GM12872 (cell line): ENCODE data around the gene MTARC1.

Experiments used
- TF ChIP-seq, protein P1 (sequence below): IDR thresholded peaks from 3 replicates; pipeline ENCODE4 v1.5.1; 2011; ENCODE audit warnings: low read depth, mild to moderate bottlenecking, low read length, moderate library complexity; ENCODE audit not compliant: insufficient read depth

MTARC1 gene

DNA sequence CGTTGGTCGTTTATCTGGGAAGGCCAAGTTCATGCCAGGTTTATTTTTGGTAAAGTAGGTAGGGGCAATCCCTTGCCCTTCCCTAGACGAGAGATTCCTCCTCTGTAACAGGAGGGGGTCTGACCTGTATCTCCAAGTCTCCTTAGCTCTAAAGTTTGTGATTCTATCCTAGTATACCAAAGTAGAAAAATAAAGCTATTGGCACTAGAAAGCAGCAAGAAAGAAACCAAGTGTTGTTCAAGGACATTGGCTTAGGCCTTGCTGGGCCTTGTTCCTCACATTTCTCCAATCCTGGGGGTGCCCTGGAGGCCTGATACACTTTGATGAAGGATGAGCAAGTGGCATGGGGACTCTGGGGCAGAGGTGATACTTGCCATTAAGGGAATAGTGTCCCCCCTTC lies 37.8 kb upstream of the MTARC1 start:
- TF ChIP-seq, protein P1, sequence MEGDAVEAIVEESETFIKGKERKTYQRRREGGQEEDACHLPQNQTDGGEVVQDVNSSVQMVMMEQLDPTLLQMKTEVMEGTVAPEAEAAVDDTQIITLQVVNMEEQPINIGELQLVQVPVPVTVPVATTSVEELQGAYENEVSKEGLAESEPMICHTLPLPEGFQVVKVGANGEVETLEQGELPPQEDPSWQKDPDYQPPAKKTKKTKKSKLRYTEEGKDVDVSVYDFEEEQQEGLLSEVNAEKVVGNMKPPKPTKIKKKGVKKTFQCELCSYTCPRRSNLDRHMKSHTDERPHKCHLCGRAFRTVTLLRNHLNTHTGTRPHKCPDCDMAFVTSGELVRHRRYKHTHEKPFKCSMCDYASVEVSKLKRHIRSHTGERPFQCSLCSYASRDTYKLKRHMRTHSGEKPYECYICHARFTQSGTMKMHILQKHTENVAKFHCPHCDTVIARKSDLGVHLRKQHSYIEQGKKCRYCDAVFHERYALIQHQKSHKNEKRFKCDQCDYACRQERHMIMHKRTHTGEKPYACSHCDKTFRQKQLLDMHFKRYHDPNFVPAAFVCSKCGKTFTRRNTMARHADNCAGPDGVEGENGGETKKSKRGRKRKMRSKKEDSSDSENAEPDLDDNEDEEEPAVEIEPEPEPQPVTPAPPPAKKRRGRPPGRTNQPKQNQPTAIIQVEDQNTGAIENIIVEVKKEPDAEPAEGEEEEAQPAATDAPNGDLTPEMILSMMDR: no peak

DNA sequence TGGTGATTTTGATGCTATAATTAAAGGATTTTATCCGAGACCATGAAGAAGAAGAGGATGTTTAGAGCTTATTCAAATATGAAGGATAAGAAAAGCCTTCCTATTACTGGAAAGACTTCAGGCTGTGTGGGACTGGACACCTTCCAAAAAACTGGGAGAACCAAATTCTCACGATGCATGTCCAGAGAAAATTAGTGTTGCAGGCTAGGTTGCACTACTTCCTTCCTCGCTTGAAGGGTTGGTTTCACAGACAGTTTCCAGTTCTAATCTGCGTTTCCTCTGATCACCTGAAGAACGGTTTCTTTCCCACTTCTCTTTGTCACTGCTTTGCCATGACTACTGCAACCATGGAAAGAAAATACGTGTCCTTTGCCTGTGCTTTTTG lies 36.6 kb upstream of the MTARC1 start:
- TF ChIP-seq, protein P1: no peak

DNA sequence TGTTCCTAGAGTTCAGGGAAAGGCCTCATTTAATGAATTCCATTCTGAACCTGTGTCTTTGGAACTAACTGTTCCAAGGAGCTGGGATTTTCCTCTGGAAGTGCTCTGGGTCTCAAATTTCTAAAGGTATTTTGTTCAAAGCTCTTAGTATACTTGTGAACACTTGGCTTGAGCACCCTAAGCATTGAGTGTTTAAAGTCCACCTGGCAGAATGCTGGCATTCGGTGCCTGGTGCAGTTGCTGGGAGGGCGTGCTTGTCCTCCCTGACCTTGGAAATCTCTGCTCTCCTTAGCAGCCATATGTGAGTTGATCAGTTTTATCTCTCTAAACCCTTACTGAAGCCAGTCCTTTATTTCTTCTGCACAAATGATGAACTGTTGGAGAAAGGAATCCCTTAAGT lies 35.6 kb upstream of the MTARC1 start:
- TF ChIP-seq, protein P1: no peak

DNA sequence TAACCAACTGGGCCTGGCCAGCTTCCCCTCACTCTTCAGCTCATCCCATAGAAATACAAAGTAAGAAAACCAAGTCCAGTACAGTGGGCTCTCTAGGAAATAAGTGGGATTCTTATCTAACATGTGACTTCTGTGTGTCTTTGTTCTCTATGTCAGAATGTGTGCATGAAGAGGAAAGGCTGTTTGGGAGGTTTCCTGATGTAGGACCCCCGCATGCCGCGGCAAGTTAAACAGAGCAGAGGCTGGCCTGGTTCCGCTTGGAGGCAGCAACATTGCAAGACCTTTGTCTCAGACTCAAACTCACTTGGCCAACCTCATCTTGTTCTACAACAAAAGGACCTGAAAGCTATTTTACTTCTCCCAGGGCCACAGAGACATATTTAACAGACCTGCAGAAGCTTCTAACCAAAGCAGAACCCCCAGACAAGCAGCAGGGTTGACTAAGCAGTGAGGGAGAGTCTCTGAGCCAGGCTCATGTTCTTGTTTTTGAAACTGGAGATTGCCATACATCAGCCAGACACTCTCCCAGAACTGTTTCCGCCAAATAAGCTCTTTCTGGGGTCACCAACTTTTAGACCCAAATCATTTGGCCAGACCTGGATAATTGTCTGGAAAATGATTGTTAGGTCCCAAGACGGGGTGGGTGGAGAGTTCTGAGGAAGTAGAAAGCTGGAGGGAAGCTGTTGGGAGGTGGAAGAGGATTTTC lies 32.3 kb upstream of the MTARC1 start:
- TF ChIP-seq, protein P1: no peak

DNA sequence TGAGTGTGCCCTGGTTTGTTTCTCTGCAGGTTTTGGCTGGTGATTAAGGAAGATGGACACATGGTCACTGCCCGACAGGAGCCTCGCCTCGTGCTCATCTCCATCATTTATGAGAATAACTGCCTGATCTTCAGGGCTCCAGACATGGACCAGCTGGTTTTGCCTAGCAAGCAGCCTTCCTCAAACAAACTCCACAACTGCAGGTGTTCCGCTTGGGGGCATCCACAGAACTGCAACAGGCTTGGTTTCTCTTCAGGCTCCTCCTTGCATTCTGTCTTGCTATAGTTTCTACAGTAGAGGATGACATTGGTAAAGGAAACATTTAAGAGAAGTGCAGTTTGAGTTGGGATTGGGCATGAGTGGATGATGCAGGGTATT lies 31.8 kb upstream of the MTARC1 start:
- TF ChIP-seq, protein P1: no peak

DNA sequence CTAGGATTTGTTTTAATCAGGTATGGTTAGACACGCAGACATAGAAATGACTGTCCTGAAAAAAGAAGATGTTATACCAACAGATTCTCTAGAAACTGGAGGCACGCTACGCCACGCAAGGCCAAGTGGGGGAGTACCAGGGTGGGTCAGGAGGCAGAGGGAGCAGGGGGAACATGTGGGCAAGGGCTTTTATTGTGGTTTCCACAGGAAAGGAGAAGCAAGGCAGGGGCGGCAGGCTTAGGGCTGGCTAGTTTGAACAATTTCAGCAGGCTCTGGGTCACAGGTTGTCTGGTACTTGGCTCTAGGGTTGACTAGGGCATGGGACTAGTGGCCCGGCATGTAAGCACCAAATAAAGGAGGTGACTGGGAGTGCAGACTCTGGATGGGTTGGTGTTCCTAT lies 31.4 kb upstream of the MTARC1 start:
- TF ChIP-seq, protein P1: no peak

DNA sequence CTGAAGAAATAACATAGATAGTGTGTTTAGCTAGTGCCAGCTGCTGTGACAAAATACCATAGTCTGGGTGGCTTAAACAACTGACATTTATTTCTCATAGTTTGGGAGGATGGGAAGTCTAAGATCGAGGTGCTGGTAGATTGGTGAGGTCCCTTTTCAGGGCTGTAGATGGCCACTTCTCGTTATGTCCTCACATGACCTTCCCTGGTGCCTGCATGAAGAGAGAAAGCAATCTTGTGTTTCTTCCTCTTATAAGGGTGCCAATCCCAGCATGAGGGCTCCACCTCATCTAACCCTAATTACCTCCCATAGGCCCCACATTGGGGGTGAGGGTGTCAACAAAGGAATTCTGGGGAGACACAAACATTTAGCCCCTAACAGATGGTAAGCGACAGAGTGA lies 29.3 kb upstream of the MTARC1 start:
- TF ChIP-seq, protein P1: no peak
